HEK293 (cell line): ENCODE results near the gene KRI1.

Experiments
- AEBP2 ChIP-seq: fragments of 450-650 bp; formaldehyde crosslinking; IDR thresholded peaks from 2 replicates; pipeline ENCODE4 v1.5.1; 2016; ENCODE audit warnings: missing biosample characterization, missing genetic modification characterization, borderline replicate concordance
- FEZF1 ChIP-seq: fragments of 450-650 bp; formaldehyde crosslinking; IDR thresholded peaks from 2 replicates; pipeline ENCODE4 v1.5.1; 2016; ENCODE audit warnings: missing biosample characterization, missing genetic modification characterization
- ZBTB49 ChIP-seq: fragments of 450-650 bp; formaldehyde crosslinking; IDR thresholded peaks from 2 replicates; pipeline ENCODE4 v1.5.1; 2016; ENCODE audit warnings: missing biosample characterization, missing genetic modification characterization, low read depth
- ZFHX2 ChIP-seq: fragments of 450-650 bp; formaldehyde crosslinking; conservative IDR thresholded peaks from 2 replicates; pipeline ENCODE4 v1.5.1; 2016; ENCODE audit warnings: missing biosample characterization, missing genetic modification characterization
- ZNF114 ChIP-seq: fragments of 450-650 bp; formaldehyde crosslinking; IDR thresholded peaks from 2 replicates; pipeline ENCODE4 v1.5.0; 2017; ENCODE audit warnings: missing biosample characterization, missing genetic modification characterization
- ZNF133 ChIP-seq: fragments of 450-650 bp; formaldehyde crosslinking; IDR thresholded peaks from 2 replicates; pipeline ENCODE4 v1.5.1; 2016; ENCODE audit warnings: missing biosample characterization, missing genetic modification characterization
- ZNF140 ChIP-seq: fragments of 450-650 bp; formaldehyde crosslinking; IDR thresholded peaks from 2 replicates; pipeline ENCODE4 v1.5.1; 2016; ENCODE audit warnings: missing biosample characterization, missing genetic modification characterization
- ZNF148 ChIP-seq: fragments of 450-650 bp; formaldehyde crosslinking; IDR thresholded peaks from 2 replicates; pipeline ENCODE4 v1.5.0; 2017; ENCODE audit warnings: missing biosample characterization, missing genetic modification characterization, borderline replicate concordance
- ZNF2 ChIP-seq: fragments of 450-650 bp; formaldehyde crosslinking; IDR thresholded peaks from 2 replicates; pipeline ENCODE4 v1.5.1; 2016; ENCODE audit warnings: missing biosample characterization, missing genetic modification characterization
- ZNF202 ChIP-seq: fragments of 450-650 bp; formaldehyde crosslinking; IDR thresholded peaks from 2 replicates; pipeline ENCODE4 v1.5.1; 2016; ENCODE audit warnings: missing biosample characterization, missing genetic modification characterization, borderline replicate concordance
- ZNF214 ChIP-seq: fragments of 450-650 bp; formaldehyde crosslinking; IDR thresholded peaks from 2 replicates; pipeline ENCODE4 v1.5.1; 2017; ENCODE audit warnings: missing biosample characterization, mild to moderate bottlenecking, missing genetic modification characterization, borderline replicate concordance
- ZNF26 ChIP-seq: fragments of 450-650 bp; formaldehyde crosslinking; IDR thresholded peaks from 2 replicates; pipeline ENCODE4 v1.5.1; 2016; ENCODE audit warnings: missing biosample characterization, missing genetic modification characterization
- ZNF394 ChIP-seq: fragments of 450-650 bp; formaldehyde crosslinking; IDR thresholded peaks from 2 replicates; pipeline ENCODE4 v1.5.1; 2016; ENCODE audit warnings: missing biosample characterization, missing genetic modification characterization, mild to moderate bottlenecking, moderate library complexity, borderline replicate concordance
- ZNF423 ChIP-seq: fragments of 450-650 bp; formaldehyde crosslinking; IDR thresholded peaks from 2 replicates; pipeline ENCODE4 v1.5.1; 2016; ENCODE audit warnings: missing biosample characterization, missing genetic modification characterization
- ZNF514 ChIP-seq: fragments of 450-650 bp; formaldehyde crosslinking; IDR thresholded peaks from 2 replicates; pipeline ENCODE4 v1.5.1; 2016; ENCODE audit warnings: missing biosample characterization, missing genetic modification characterization
- ZNF548 ChIP-seq: fragments of 450-650 bp; formaldehyde crosslinking; IDR thresholded peaks from 2 replicates; pipeline ENCODE4 v1.5.1; 2016; ENCODE audit warnings: missing biosample characterization, missing genetic modification characterization
- ZNF701 ChIP-seq: fragments of 450-650 bp; formaldehyde crosslinking; IDR thresholded peaks from 2 replicates; pipeline ENCODE4 v1.5.1; 2016; ENCODE audit warnings: missing biosample characterization, missing genetic modification characterization
- ZNF768 ChIP-seq: fragments of 450-650 bp; formaldehyde crosslinking; IDR thresholded peaks from 2 replicates; pipeline ENCODE4 v1.5.1; 2018; ENCODE audit warnings: missing biosample characterization, mild to moderate bottlenecking, missing genetic modification characterization
- ZNF837 ChIP-seq: fragments of 450-650 bp; formaldehyde crosslinking; IDR thresholded peaks from 2 replicates; pipeline ENCODE4 v1.5.1; 2016; ENCODE audit warnings: missing biosample characterization, missing genetic modification characterization
- TF ChIP-seq, protein P1 (sequence below): fragments of 450-650 bp; formaldehyde crosslinking; IDR thresholded peaks from 2 replicates; pipeline ENCODE4 v1.5.1; 2016; ENCODE audit warnings: missing biosample characterization, missing genetic modification characterization
- TF ChIP-seq, protein P2 (sequence below): fragments of 450-650 bp; formaldehyde crosslinking; IDR thresholded peaks from 2 replicates; pipeline ENCODE4 v1.5.1; 2016; ENCODE audit warnings: missing biosample characterization, missing genetic modification characterization
- TF ChIP-seq, protein P3 (sequence below): fragments of 450-650 bp; formaldehyde crosslinking; optimal IDR thresholded peaks from 2 replicates; pipeline ENCODE3; 2016; ENCODE audit warnings: missing biosample characterization, mild to moderate bottlenecking, missing genetic modification characterization
- TF ChIP-seq, protein P4 (sequence below): fragments of 450-650 bp; formaldehyde crosslinking; IDR thresholded peaks from 2 replicates; pipeline ENCODE4 v1.5.1; 2016; ENCODE audit warnings: missing biosample characterization, missing genetic modification characterization

KRI1 gene

DNA sequence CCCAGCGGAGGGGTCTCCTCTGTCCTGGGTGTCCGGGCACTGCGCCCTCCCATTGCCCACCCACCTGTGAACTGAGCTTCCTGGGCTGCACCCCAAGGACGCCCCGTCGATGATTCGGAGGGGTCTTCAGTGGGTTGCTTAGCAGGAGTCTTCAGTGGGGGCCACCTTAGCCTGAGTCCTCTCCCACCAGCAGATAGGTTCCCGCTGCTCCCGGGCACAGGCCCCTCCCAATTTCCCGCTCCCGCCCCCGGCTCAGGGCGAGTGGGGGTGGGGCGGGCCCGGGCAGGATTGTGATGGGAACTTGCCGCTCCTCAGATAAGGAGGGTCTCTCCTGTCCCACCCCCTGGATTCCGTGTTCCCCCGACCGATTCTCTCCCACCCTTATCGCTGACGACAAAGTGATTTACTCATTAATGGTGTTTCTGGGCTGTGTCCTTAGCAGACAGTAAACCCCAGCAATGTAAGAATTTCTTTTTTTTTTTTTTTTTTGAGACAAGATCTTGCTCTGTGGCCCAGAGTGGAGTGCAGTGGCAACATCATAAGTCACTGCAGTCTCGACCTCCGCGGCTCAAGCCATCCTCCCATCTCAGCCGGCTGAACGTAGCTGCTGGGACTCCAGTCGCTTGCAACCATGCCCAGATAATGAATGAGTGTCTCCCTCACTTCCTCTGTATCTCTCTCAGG lies 47.9 kb downstream of the KRI1 start (continued):
- TF ChIP-seq ZBTB49 (tag by site-specific recombination) = no peak
- no peak for TF ChIP-seq ZNF133 (tag by site-specific recombination)
- TF ChIP-seq ZNF701 (tag by site-specific recombination) = no peak
- TF ChIP-seq FEZF1 (tag by site-specific recombination) = no peak
- 0 out of 2 replicates have a peak, but pooled peaks have one; percentile 49 for TF ChIP-seq ZNF2 (tag by site-specific recombination)
- no peak for TF ChIP-seq ZNF514 (tag by site-specific recombination)
- TF ChIP-seq ZNF26 (tag by site-specific recombination) = no peak
- TF ChIP-seq ZNF214 = no peak
- TF ChIP-seq, protein P1, sequence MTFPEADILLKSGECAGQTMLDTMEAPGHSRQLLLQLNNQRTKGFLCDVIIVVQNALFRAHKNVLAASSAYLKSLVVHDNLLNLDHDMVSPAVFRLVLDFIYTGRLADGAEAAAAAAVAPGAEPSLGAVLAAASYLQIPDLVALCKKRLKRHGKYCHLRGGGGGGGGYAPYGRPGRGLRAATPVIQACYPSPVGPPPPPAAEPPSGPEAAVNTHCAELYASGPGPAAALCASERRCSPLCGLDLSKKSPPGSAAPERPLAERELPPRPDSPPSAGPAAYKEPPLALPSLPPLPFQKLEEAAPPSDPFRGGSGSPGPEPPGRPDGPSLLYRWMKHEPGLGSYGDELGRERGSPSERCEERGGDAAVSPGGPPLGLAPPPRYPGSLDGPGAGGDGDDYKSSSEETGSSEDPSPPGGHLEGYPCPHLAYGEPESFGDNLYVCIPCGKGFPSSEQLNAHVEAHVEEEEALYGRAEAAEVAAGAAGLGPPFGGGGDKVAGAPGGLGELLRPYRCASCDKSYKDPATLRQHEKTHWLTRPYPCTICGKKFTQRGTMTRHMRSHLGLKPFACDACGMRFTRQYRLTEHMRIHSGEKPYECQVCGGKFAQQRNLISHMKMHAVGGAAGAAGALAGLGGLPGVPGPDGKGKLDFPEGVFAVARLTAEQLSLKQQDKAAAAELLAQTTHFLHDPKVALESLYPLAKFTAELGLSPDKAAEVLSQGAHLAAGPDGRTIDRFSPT (tag by site-specific recombination) = peak; percentile 81; the same call in 1 of the 2 replicates
- TF ChIP-seq ZNF837 (tag by site-specific recombination) = no peak
- no peak for TF ChIP-seq ZNF548 (tag by site-specific recombination)
- TF ChIP-seq ZFHX2 (tag by site-specific recombination) = peak; percentile 54
- TF ChIP-seq, protein P2, sequence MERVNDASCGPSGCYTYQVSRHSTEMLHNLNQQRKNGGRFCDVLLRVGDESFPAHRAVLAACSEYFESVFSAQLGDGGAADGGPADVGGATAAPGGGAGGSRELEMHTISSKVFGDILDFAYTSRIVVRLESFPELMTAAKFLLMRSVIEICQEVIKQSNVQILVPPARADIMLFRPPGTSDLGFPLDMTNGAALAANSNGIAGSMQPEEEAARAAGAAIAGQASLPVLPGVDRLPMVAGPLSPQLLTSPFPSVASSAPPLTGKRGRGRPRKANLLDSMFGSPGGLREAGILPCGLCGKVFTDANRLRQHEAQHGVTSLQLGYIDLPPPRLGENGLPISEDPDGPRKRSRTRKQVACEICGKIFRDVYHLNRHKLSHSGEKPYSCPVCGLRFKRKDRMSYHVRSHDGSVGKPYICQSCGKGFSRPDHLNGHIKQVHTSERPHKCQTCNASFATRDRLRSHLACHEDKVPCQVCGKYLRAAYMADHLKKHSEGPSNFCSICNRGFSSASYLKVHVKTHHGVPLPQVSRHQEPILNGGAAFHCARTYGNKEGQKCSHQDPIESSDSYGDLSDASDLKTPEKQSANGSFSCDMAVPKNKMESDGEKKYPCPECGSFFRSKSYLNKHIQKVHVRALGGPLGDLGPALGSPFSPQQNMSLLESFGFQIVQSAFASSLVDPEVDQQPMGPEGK (tag by site-specific recombination) = peak; percentile 90
- TF ChIP-seq ZNF140 = no peak
- no peak for TF ChIP-seq ZNF202 (tag by site-specific recombination)
- TF ChIP-seq AEBP2 = no peak
- TF ChIP-seq, protein P3, sequence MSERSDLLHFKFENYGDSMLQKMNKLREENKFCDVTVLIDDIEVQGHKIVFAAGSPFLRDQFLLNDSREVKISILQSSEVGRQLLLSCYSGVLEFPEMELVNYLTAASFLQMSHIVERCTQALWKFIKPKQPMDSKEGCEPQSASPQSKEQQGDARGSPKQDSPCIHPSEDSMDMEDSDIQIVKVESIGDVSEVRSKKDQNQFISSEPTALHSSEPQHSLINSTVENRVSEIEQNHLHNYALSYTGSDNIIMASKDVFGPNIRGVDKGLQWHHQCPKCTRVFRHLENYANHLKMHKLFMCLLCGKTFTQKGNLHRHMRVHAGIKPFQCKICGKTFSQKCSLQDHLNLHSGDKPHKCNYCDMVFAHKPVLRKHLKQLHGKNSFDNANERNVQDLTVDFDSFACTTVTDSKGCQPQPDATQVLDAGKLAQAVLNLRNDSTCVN = peak; percentile 48
- TF ChIP-seq, protein P4, sequence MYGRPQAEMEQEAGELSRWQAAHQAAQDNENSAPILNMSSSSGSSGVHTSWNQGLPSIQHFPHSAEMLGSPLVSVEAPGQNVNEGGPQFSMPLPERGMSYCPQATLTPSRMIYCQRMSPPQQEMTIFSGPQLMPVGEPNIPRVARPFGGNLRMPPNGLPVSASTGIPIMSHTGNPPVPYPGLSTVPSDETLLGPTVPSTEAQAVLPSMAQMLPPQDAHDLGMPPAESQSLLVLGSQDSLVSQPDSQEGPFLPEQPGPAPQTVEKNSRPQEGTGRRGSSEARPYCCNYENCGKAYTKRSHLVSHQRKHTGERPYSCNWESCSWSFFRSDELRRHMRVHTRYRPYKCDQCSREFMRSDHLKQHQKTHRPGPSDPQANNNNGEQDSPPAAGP (tag by site-specific recombination) = peak; percentile 82; the same call in 1 of the 2 replicates
- TF ChIP-seq ZNF423 = 0 out of 2 replicates have a peak, but pooled peaks have one; percentile 43
- TF ChIP-seq ZNF114 (tag by site-specific recombination) = no peak
- TF ChIP-seq ZNF148 = no peak
- TF ChIP-seq ZNF394 (tag by site-specific recombination) = peak; percentile 40; the same call in 1 of the 2 replicates
- no peak for TF ChIP-seq ZNF768 (tag by site-specific recombination)
